Fibroblast of skin of right biceps (primary cell): ENCODE measurements around the gene ADD3.

Experiments used
- DNase-seq: peaks from one replicate; pipeline ENCODE4 v3.0.0-alpha.2; 2013

The ADD3 gene

GRCh38 chr10:110006358-110007160 lies 1.2 kb upstream of the ADD3 start:
- DNase-seq = peak; percentile 90

- DNase-seq = no peak
These were observed 553 bp upstream of the ADD3 start for GRCh38 chr10:110007161-110007700.

GRCh38 chr10:110008518-110009339 lies 945 bp downstream of the ADD3 start:
- peak; percentile 7 for DNase-seq

- DNase-seq = no peak
These were observed 2.1 kb downstream of the ADD3 start for GRCh38 chr10:110009736-110010475.

- peak; percentile 12 for DNase-seq
These were observed 2.9 kb downstream of the ADD3 start for GRCh38 chr10:110010486-110011378.

GRCh38 chr10:110011681-110012080 lies 3.9 kb downstream of the ADD3 start:
- DNase-seq = no peak

- DNase-seq = no peak
These were observed 6.0 kb downstream of the ADD3 start for GRCh38 chr10:110013630-110014293.

- peak; percentile 37 for DNase-seq
These were observed 8.3 kb downstream of the ADD3 start for GRCh38 chr10:110016039-110016438.

GRCh38 chr10:110017052-110017451 lies 9.3 kb downstream of the ADD3 start:
- DNase-seq = no peak

- no peak for DNase-seq
These were observed 10.1 kb downstream of the ADD3 start for GRCh38 chr10:110017907-110018306.

- no peak for DNase-seq
These were observed 12.5 kb downstream of the ADD3 start for GRCh38 chr10:110020265-110020664.

GRCh38 chr10:110022716-110023504 lies 15.1 kb downstream of the ADD3 start:
- DNase-seq = no peak

GRCh38 chr10:110023785-110024465 lies 16.1 kb downstream of the ADD3 start:
- DNase-seq = no peak

- no peak for DNase-seq
These were observed 21.7 kb downstream of the ADD3 start for GRCh38 chr10:110029450-110029849.

GRCh38 chr10:110032801-110033700 lies 25.3 kb downstream of the ADD3 start:
- no peak for DNase-seq

GRCh38 chr10:110033701-110034235 lies 26.0 kb downstream of the ADD3 start:
- DNase-seq = no peak

- DNase-seq = peak; percentile 52
These were observed 26.8 kb downstream of the ADD3 start for GRCh38 chr10:110034596-110034995.
